Measurements from ENCODE around the gene HOXB9. TPM values are rescaled to one million over a fixed set of nuclear protein-coding genes. Genes with fewer than 3 reads are reported as not detected.

The HOXB9 gene
- total RNA-seq, 2 donors from 2014 or later = 0.09 to 0.68 TPM

- WGBS = 41% methylated on average over 26 of the region's 26 CpGs
- DNase-seq (ENCODE audit: low spot score) = no peak
- H3K4me3 ChIP-seq = no peak overlapping the region
- no peaks in the 10 kb centered on the region for H3K9me3 ChIP-seq
- H3K4me1 ChIP-seq (replicated peaks) = no peaks in the 10 kb centered on the region
- peaks cover 47% of the 10 kb centered on the region for H3K27me3 ChIP-seq (replicated peaks; ENCODE audit: insufficient read depth)
- no peak for TF ChIP-seq POLR2AphosphoS5 (IDR thresholded peaks at IDR 0.05)
- TF ChIP-seq POLR2A (IDR thresholded peaks at IDR 0.05) = no peak
- no peak for TF ChIP-seq CTCF (IDR thresholded peaks at IDR 0.05)
- intact Hi-C loops (cut with DNase I) = no loop called here
- H3K27ac ChIP-seq = no peak overlapping the region
- no peaks in the 10 kb centered on the region for H3K36me3 ChIP-seq
Observed at GRCh38 chr17:48596735-48597527, 29.2 kb downstream of the HOXB9 start.

GRCh38 chr17:48596000-48596734 lies 30.0 kb downstream of the HOXB9 start:
- TF ChIP-seq POLR2AphosphoS5 (IDR thresholded peaks at IDR 0.05) (no peak), POLR2A (IDR thresholded peaks at IDR 0.05) (no peak), CTCF (IDR thresholded peaks at IDR 0.05) (no peak)
- WGBS = 49% methylated on average over 54 of the region's 54 CpGs
- H3K4me3 ChIP-seq = no peak overlapping the region
- H3K27me3 ChIP-seq (replicated peaks; ENCODE audit: insufficient read depth) = peaks cover 42% of the 10 kb centered on the region
- H3K36me3 ChIP-seq = no peaks in the 10 kb centered on the region
- H3K4me1 ChIP-seq (replicated peaks) = no peaks in the 10 kb centered on the region
- DNase-seq (ENCODE audit: low spot score) = no peak
- intact Hi-C loops (cut with DNase I) = no loop called here
- H3K9me3 ChIP-seq = no peaks in the 10 kb centered on the region
- no peak overlapping the region for H3K27ac ChIP-seq

GRCh38 chr17:48595278-48595999 lies 30.7 kb downstream of the HOXB9 start:
- whole genome bisulfite sequencing = 67% methylated on average over 25 of the region's 25 CpGs
- H3K27ac ChIP-seq = no peak overlapping the region
- H3K4me1 ChIP-seq (replicated peaks) = no peaks in the 10 kb centered on the region

GRCh38 chr17:48594538-48595277 lies 31.4 kb downstream of the HOXB9 start:
- no peak for DNase-seq (ENCODE audit: low spot score)
- no peak overlapping the region for H3K27ac ChIP-seq
- H3K27me3 ChIP-seq (replicated peaks; ENCODE audit: insufficient read depth) = peaks cover 44% of the 10 kb centered on the region
- WGBS = 65% methylated on average over 25 of the region's 25 CpGs
- intact Hi-C loops (cut with DNase I) = no loop called here
- no peak for TF ChIP-seq POLR2A (IDR thresholded peaks at IDR 0.05)
- TF ChIP-seq POLR2AphosphoS5 (IDR thresholded peaks at IDR 0.05) = no peak
- TF ChIP-seq CTCF (IDR thresholded peaks at IDR 0.05) = no peak
- H3K4me1 ChIP-seq (replicated peaks) = no peaks in the 10 kb centered on the region
- H3K36me3 ChIP-seq = no peaks in the 10 kb centered on the region
- no peaks in the 10 kb centered on the region for H3K9me3 ChIP-seq
- H3K4me3 ChIP-seq = no peak overlapping the region

More at GRCh38 chr17:48595278-48595999, 30.7 kb downstream of the HOXB9 start:
- intact Hi-C loops (cut with DNase I) = no loop called here
- TF ChIP-seq CTCF (IDR thresholded peaks at IDR 0.05) = no peak
- no peak for TF ChIP-seq POLR2A (IDR thresholded peaks at IDR 0.05)
- no peak for TF ChIP-seq POLR2AphosphoS5 (IDR thresholded peaks at IDR 0.05)
- no peak for DNase-seq (ENCODE audit: low spot score)
- Histone ChIP-seq H3K4me3 (no peak overlapping the region), H3K9me3 (no peaks in the 10 kb centered on the region), H3K36me3 (no peaks in the 10 kb centered on the region), H3K27me3 (replicated peaks; ENCODE audit: insufficient read depth) (peaks cover 46% of the 10 kb centered on the region)
